Measurements from ENCODE around the gene RPS6KA1. TPM values are rescaled to one million over a fixed set of nuclear protein-coding genes. Genes with fewer than 3 reads are reported as not detected.

Gene RPS6KA1

DNA sequence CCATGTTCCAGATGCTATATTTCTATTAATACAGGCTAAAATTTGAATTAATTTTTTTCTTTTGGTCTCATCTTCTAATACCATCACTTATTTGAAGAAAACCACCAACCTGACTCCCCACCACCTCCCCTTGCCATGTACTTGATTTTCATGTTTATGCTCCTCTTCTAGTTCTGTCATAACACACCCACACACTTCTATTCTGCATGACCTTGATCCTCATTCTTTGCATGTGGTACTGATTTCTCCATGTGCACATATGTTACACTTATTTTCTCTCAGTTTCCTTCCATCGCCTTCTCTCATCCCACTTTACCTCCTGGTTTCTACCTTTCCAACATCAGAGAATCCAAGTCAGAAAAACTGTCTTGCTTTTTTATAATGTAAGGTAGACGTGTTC is 87.3 kb downstream of the RPS6KA1 start:
- no peak overlapping the region for H3K4me2 ChIP-seq (ENCODE audit: low read length)
- peaks cover 13% of the 10 kb centered on the region for H3K4me1 ChIP-seq (ENCODE audit: control insufficient read depth, low read depth, low read length)
- H4K5ac ChIP-seq (ENCODE audit: low read length) = no peak overlapping the region
- H3K4me3 ChIP-seq (ENCODE audit: low read length) = no peak overlapping the region
- no peak overlapping the region for H2AK5ac ChIP-seq (ENCODE audit: low read length)
- no peak overlapping the region for H4K8ac ChIP-seq (ENCODE audit: low read depth, low read length)
- no peaks in the 10 kb centered on the region for H3K79me1 ChIP-seq (ENCODE audit: low read length)
- no peak overlapping the region for H3K27ac ChIP-seq (ENCODE audit: low read depth, low read length)
- no peaks in the 10 kb centered on the region for H3K36me3 ChIP-seq (ENCODE audit: control insufficient read depth, insufficient read depth, low read length)
- H3K9ac ChIP-seq (ENCODE audit: low read length) = no peak overlapping the region
- no peak overlapping the region for H2BK15ac ChIP-seq (replicated peaks; ENCODE audit: low read depth)
- no peaks in the 10 kb centered on the region for H3K27me3 ChIP-seq (ENCODE audit: insufficient read depth, low read length, poor library complexity)
- DNase-seq = no peak
- H3K23ac ChIP-seq (ENCODE audit: low read length) = no peak overlapping the region
- WGBS (ENCODE audit: extremely low coverage, insufficient coverage, low lambda C conversion rate) = no CpG with 5 or more reads among the region's 2 CpGs
- H2BK120ac ChIP-seq (ENCODE audit: low read depth, low read length) = no peak overlapping the region
- H3K4ac ChIP-seq (ENCODE audit: low read depth, low read length) = no peak overlapping the region
- no peak overlapping the region for H2BK5ac ChIP-seq (ENCODE audit: low read length)
- no peak overlapping the region for H3K18ac ChIP-seq (ENCODE audit: low read length)
- H3K56ac ChIP-seq (ENCODE audit: low read length) = no peak overlapping the region
- no peaks in the 10 kb centered on the region for H3K79me2 ChIP-seq (ENCODE audit: control insufficient read depth, insufficient read depth, low read length)

DNA sequence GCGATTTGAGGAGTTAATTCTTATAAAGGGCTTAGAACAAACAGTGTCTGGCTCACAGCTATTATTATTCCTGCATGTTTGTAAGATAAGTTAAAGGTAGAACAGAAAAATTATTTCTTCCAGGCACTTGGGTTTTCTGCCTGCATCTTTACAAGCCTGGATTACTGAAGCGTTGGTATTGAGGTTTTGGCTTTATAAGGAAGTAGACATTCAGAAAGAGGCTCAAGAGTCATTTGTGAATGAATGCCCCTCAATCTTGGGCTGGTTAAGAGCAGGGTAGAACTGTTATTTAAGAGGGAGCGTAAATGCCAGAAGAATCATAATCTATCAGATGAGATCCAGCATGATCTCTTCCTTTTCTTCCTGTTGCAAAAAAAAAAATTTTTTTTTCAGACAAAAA is 89.0 kb downstream of the RPS6KA1 start:
- Histone ChIP-seq H3K79me2 (ENCODE audit: control insufficient read depth, insufficient read depth, low read length) (no peaks in the 10 kb centered on the region), H2AK5ac (ENCODE audit: low read length) (no peak overlapping the region), H2BK5ac (ENCODE audit: low read length) (no peak overlapping the region), H3K79me1 (ENCODE audit: low read length) (no peaks in the 10 kb centered on the region), H3K4ac (ENCODE audit: low read depth, low read length) (no peak overlapping the region), H3K4me3 (ENCODE audit: low read length) (no peak overlapping the region), H3K23ac (ENCODE audit: low read length) (no peak overlapping the region), H4K5ac (ENCODE audit: low read length) (no peak overlapping the region), H3K36me3 (ENCODE audit: control insufficient read depth, insufficient read depth, low read length) (no peaks in the 10 kb centered on the region), H3K56ac (ENCODE audit: low read length) (peak overlapping the region; percentile 43), H3K4me2 (ENCODE audit: low read length) (no peak overlapping the region), H3K18ac (ENCODE audit: low read length) (peak overlapping the region; percentile 73), H3K27ac (ENCODE audit: low read depth, low read length) (no peak overlapping the region), H2BK15ac (replicated peaks; ENCODE audit: low read depth) (no peak overlapping the region), H4K8ac (ENCODE audit: low read depth, low read length) (no peak overlapping the region), H3K9ac (ENCODE audit: low read length) (no peak overlapping the region), H3K27me3 (ENCODE audit: insufficient read depth, low read length, poor library complexity) (no peaks in the 10 kb centered on the region), H3K4me1 (ENCODE audit: control insufficient read depth, low read depth, low read length) (peaks cover 13% of the 10 kb centered on the region), H2BK120ac (ENCODE audit: low read depth, low read length) (no peak overlapping the region)
- no CpG with 5 or more reads among the region's 3 CpGs for WGBS (ENCODE audit: extremely low coverage, insufficient coverage, low lambda C conversion rate)
- no peak for DNase-seq

Small RNA genes within 50 kb of the gene (small RNA-seq; reads per million reads assigned to genes)
- 0.90 reads per million for gene MIR1976 (ENCODE audit: insufficient read depth)
- gene RF00019 (ENCODE audit: insufficient read depth) = not detected
- gene RNU7-29P (ENCODE audit: insufficient read depth) = not detected
